ENCODE measurements around the gene PRKCA.
"Not testable (repeated sequence)": the region's sequence is repeated elsewhere in the genome, so short reads cannot be mapped to it uniquely, and the experiment has no call there.

Gene PRKCA

DNA sequence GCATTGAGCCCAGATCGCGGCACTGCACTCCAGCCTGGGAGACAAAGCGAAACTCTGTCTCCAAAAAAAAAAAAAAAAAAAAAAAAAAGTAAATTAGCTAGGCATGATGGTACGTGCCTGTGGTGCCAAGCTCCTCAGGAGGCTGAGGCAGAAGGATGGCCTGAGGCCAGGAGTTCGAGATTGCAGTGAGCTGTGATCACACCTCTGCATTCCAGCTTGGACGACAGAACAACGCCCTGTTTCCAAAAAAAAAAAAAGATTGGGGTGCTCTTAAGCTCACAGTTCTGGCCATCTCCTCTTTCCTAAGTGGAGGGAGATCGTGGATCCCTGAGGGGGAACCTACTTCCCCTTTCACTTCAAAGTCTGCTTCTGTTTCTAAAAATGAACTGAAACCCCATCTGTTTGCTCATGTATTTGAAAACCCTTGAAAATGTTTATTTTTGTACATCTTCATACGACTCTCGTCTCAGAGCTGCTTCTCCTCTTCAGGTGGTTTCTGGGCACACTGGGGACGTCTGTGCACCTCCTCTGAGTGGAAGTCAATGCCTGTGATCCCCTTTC lies 138.8 kb downstream of the PRKCA start:
- DNase-seq (ENCODE audit: low read depth), result no peak

DNA sequence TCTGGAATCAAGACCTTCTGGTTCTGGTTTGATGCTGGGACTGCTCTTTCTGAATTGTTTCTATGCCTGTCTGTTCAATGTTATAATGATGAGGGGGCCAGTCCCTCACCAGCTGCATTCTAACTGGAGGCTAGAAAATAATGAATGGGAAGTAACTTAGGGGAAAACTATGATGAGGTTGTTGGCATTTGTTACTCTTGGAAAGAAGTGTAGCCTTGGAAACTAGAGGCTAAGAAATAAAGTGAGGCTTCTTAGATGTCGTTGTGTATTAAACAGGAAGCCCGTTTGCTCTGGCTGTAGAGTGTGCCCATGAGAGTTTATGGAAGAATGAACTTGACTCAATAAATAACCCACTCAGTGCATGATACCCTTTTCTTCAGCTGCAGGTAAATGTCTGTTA lies 140.8 kb downstream of the PRKCA start:
- DNase-seq (ENCODE audit: low read depth), result no peak

DNA sequence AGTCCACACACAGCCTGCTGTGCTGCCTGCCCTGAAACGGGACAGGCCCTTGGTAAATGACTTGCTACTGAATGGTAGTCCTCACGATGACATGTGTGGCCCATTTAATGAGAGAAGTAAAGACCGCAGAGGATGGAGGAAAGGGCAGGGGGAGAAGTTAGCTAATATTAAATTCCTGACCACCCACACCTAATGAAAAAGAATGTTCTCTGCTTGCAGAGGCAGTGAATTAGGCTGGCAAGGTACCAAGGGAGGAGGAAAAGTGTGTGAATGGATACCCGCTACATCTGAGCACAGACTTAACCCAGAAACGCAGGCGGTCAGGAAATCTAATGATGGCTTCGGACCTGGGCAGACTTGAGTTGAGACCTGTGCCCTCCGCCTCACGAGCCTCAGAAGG lies 141.2 kb downstream of the PRKCA start:
- DNase-seq (ENCODE audit: low read depth), result no peak

DNA sequence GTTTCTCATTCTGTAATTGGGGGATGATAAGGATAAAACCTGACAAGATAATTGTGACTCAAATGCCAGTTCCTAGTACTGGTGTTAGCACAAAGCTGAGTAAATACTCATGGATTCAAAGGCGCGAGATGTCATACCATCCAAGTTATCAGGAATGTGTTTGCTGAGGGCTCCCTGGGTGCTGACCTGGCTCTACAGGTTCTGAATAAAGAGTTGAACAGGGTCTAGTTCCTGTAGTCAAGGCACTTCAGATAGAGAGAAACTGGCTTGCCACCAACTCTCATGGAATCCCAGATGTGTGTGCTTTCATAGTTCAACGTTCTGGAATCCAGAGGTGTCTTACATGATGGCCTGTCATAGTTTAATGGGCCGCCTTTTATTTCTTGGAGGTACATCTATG lies 141.6 kb downstream of the PRKCA start:
- DNase-seq (ENCODE audit: low read depth), result no peak

- DNase-seq (ENCODE audit: low read depth), result no peak
Measured at GRCh38 chr17:66445229-66445628, 142.8 kb downstream of the PRKCA start.

- no peak for DNase-seq (ENCODE audit: low read depth)
Measured at GRCh38 chr17:66446419-66446818, 144.0 kb downstream of the PRKCA start.

GRCh38 chr17:66447159-66447558 lies 144.7 kb downstream of the PRKCA start:
- DNase-seq (ENCODE audit: low read depth), result no peak

GRCh38 chr17:66448026-66448639 lies 145.7 kb downstream of the PRKCA start:
- DNase-seq (ENCODE audit: low read depth), result no peak

- DNase-seq (ENCODE audit: low read depth), result no peak
Measured at GRCh38 chr17:66449418-66449977, 147.1 kb downstream of the PRKCA start.

DNA sequence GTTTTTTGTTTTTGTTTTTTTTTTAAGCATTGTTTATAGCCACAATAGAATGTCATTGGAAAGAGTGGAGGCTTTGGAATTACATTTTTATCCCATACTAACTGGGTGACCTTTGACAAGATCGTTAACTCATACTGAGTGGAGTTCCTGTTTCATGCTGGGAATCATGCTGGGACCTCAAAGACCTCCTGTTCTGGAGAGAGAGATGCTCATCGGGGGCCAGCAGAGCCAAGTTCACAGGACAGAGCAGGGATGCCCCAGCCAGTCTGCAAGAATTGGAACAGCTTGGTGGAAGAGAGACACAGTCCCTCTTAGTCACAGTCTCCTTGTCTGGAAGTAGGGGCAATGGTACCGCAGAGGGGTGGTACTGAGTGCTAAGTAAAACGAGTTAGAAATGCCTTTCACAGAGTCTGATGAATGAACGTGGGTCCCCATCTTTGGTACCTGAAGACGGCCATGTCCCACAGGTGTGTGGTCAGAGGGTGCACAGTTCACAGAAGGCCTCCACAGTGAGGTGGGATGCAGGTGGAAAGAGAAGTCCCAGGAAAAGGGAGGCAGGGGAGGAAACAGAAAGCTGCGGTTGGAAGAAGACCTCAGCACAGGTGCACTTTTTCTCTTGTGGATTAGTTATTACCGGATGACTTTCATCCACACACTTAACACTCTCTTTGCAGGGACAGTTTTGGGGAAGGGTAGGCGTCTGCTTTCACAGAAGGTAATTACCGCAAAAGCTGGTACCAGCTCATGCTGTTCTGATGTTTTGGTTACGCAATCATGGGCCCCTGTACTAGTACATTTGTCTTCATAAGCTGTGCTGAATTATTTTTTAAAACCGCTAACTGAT lies 147.8 kb downstream of the PRKCA start:
- DNase-seq (ENCODE audit: low read depth), result no peak

- no peak for DNase-seq (ENCODE audit: low read depth)
Measured at GRCh38 chr17:66450852-66451158, 148.4 kb downstream of the PRKCA start.

DNA sequence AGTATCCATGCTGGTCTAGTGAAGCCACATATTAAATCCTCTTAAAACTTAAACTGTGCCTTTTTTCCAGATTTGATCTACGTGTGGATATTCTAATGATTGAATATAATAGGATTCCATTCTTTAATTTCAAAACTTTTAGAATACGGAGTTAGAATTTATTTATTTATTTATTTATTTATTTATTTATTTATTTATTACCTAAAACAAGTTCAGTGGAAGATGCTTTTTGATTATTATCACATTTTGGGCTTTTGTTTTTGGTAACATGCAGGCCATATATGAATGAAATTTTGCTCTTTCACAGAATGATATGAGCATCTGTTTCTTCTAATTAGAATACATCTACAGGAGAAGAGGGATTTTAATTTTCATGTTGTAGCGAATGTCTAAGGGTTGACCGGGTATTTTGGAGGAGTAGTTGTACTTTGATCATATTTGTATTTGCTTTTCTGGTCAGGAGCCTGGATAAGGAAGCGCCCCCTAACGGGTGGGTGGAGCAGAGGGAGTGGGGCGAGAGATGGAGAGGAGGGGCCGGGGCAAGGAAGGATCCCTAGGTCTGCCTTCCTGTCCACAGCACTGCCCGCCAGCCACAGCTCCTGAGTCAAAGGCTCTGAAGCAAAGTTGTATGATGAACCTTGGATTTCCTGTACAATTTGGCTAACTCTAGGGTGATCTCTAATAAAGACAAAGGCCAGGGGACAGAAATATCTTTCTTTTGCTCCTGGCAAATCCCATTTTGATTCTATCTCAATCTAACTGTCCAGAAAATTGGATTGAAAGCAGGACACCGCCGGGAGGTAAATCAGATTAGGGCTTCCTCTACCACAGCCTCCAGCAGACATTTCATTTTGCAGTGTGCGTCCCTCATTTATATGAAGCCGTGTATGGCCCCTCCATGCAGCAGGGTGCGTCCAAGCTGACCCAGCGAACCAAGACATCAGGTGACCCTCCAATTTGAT lies 149.1 kb downstream of the PRKCA start:
- no peak for DNase-seq (ENCODE audit: low read depth)

DNA sequence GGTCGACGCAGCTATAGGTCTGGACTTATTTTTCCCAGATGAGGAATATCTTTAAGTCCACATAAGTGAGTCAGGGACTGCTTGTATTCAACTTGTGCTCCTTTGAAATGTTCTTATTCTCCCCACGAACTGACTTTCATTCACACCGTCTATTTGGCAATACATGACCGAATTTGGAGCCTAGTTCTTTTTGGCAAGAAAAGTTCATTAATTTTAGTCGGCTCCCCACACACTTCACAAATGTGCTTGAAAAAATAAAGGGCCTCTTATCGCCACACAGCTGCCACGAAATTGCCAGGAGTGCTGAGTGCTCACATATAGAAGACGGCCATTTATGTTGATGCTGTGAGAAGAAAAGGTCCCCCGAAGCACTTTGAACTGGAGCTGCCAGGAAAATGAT lies 152.6 kb downstream of the PRKCA start:
- DNase-seq (ENCODE audit: low read depth), result no peak

GRCh38 chr17:66457499-66457898 lies 155.1 kb downstream of the PRKCA start:
- DNase-seq (ENCODE audit: low read depth), result not testable (repeated sequence)

- no peak for DNase-seq (ENCODE audit: low read depth)
Measured at GRCh38 chr17:66458782-66459181, 156.4 kb downstream of the PRKCA start.

- no peak for DNase-seq (ENCODE audit: low read depth)
Measured at GRCh38 chr17:66459811-66460270, 157.4 kb downstream of the PRKCA start.

DNA sequence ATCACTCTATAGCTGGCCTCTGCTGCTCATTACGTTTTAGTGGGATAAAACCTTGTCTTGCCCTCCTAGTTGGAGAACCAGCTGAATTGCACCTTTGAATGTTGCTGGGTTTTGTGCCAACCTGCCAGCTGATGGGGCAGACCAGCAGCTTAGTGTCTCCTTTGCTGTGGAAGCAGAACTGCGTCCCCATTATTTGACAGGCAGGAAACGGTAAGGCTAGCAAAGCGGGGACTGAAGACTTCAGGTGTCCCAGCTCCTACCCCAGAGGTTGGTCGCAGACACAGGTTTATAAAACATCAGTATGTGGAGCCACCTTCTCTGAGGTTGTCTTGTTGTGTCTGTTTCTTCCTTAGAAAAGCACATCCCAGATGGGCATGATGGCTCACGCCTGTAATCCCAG lies 158.1 kb downstream of the PRKCA start:
- DNase-seq (ENCODE audit: low read depth), result no peak

- DNase-seq (ENCODE audit: low read depth), result no peak
Measured at GRCh38 chr17:66461343-66461995, 159.1 kb downstream of the PRKCA start.

GRCh38 chr17:66462010-66462409 lies 159.6 kb downstream of the PRKCA start:
- DNase-seq (ENCODE audit: low read depth), result no peak

DNA sequence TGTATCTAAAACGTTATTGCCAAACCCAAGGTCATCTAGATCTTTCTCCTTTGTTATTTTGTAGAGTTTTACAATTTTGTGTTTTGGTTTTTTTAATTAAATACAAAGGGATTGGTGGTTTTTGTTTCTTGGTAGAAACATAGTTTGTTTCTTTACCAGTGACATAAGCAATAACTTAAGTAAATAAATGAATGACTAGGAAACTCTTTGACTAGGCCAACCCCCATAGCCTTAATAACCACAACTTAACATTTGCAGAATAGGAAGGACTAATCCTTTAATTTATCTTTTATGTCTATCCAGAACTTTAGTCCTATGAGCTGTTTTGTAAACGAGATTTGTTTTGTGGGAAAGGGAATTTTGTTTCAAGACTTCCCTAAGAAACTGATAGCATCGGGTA lies 162.5 kb downstream of the PRKCA start:
- no peak for DNase-seq (ENCODE audit: low read depth)

GRCh38 chr17:66465701-66466100 lies 163.3 kb downstream of the PRKCA start:
- no peak for DNase-seq (ENCODE audit: low read depth)
